Muscle layer of duodenum (tissue), 2 donors: ENCODE measurements around the gene POLA2.
"Not testable (repeated sequence)": the region's sequence is repeated elsewhere in the genome, so short reads cannot be mapped to it uniquely, and the experiment has no call there.

ENCODE experiments used
- H3K27ac ChIP-seq: one replicate; pipeline ENCODE4 v1.7.0; 2013; ENCODE audit warnings: mild to moderate bottlenecking, low read length
- H3K27me3 ChIP-seq: one replicate; pipeline ENCODE4 v1.7.0; 2013; ENCODE audit warnings: low read depth, mild to moderate bottlenecking, control low read depth, low read length
- H3K36me3 ChIP-seq, 2 donors: one replicate each; pipeline ENCODE4 v1.7.0; 2013; ENCODE audit warnings: low read length in 2 of 2, control low read depth in 1 of 2, mild to moderate bottlenecking in 1 of 2; ENCODE audit not compliant: insufficient read depth in 2 of 2, control insufficient read depth in 1 of 2
- H3K4me1 ChIP-seq, 2 donors: one replicate each; pipeline ENCODE4 v1.7.0; 2013; ENCODE audit warnings: low read length in 2 of 2, mild to moderate bottlenecking in 2 of 2, control low read depth in 1 of 2, moderate library complexity in 1 of 2; ENCODE audit not compliant: insufficient read depth in 2 of 2, control insufficient read depth in 1 of 2
- H3K4me3 ChIP-seq, 2 donors: one replicate each; pipeline ENCODE4 v1.7.0; 2013; ENCODE audit warnings: low read length in 2 of 2, low read depth in 1 of 2, mild to moderate bottlenecking in 1 of 2
- H3K9me3 ChIP-seq, 2 donors: one replicate each; pipeline ENCODE4 v1.7.0; 2013; ENCODE audit warnings: low read length in 2 of 2, control low read depth in 1 of 2, mild to moderate bottlenecking in 1 of 2; ENCODE audit not compliant: control insufficient read depth in 1 of 2
- donor health status: healthy.

POLA2 gene

GRCh38 chr11:65325435-65325834 is 63.7 kb downstream of the POLA2 start:
- H3K4me3 ChIP-seq, result no peak overlapping the region

DNA sequence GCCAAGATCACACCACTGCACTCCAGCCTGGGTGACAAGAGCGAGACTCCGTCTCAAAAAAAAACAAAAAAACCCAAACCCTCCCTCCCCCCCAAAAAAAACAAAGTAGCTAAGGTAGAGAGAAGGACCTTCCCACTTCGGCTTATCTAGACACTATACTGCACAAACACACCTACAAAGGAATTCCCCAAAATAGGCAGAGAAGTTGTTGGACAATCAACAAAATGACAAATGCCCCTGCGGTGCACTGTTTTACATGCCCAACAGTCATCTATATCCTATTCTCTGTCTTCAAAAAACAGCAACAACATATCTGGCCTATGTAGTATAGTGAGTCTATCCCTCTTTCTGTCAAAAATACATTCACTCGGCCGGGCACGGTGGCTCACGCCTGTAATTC is 65.3 kb downstream of the POLA2 start:
- Histone ChIP-seq H3K36me3 (peaks cover 3 to 6% of the 10 kb centered on the region in 2 donors), H3K27ac (no peak overlapping the region), H3K27me3 (no peaks in the 10 kb centered on the region), H3K4me1 (peaks cover 4 to 10% of the 10 kb centered on the region in 2 donors), H3K4me3 (no peak overlapping the region), H3K9me3 (no peaks in the 10 kb centered on the region)

More at GRCh38 chr11:65325435-65325834, 63.7 kb downstream of the POLA2 start:
- H3K36me3 ChIP-seq, result peaks cover 16 to 19% of the 10 kb centered on the region in 2 donors
- H3K9me3 ChIP-seq, result no peaks in the 10 kb centered on the region
- H3K4me1 ChIP-seq, result peaks cover 5 to 16% of the 10 kb centered on the region in 2 donors
- H3K27me3 ChIP-seq, result no peaks in the 10 kb centered on the region
- no peak overlapping the region for H3K27ac ChIP-seq

GRCh38 chr11:65329478-65329877 is 67.7 kb downstream of the POLA2 start:
- Histone ChIP-seq H3K4me3 (no peak overlapping the region), H3K27ac (no peak overlapping the region), H3K4me1 (peaks cover 0 to 8% of the 10 kb centered on the region in 2 donors), H3K27me3 (no peaks in the 10 kb centered on the region), H3K9me3 (no peaks in the 10 kb centered on the region), H3K36me3 (no peaks in the 10 kb centered on the region)

GRCh38 chr11:65329944-65330403 is 68.2 kb downstream of the POLA2 start:
- Histone ChIP-seq H3K4me3 (no peak overlapping the region), H3K9me3 (no peaks in the 10 kb centered on the region), H3K27me3 (no peaks in the 10 kb centered on the region), H3K36me3 (no peaks in the 10 kb centered on the region), H3K27ac (no peak overlapping the region), H3K4me1 (peaks cover 2 to 13% of the 10 kb centered on the region in 2 donors)

DNA sequence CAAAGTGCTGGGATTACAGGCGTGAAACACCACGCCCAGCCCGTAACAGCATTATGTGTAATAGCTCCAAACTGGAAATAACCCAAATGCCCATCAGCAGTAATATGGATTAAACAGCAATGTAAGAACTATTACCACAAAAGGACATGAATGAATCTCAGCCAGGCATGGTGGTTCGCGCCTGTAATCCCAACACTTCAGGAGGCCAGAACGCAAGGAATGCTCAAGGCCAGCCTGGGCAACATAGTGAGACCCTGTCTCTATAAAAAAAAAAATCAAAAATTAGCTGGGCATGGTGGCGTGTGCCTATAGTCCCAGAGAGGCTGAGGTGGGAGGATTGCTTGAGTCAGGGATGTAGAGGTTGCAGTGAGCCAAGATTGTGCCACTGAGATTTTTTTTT is 68.8 kb downstream of the POLA2 start:
- no peak overlapping the region for H3K27ac ChIP-seq
- H3K4me1 ChIP-seq, result peaks cover 6 to 19% of the 10 kb centered on the region in 2 donors
- H3K9me3 ChIP-seq, result no peaks in the 10 kb centered on the region
- H3K27me3 ChIP-seq, result no peaks in the 10 kb centered on the region
- no peak overlapping the region for H3K4me3 ChIP-seq
- no peaks in the 10 kb centered on the region for H3K36me3 ChIP-seq

- not testable (repeated sequence) for H3K27me3 ChIP-seq, H3K36me3 ChIP-seq, H3K9me3 ChIP-seq, H3K27ac ChIP-seq, H3K4me3 ChIP-seq
- peaks cover 6 to 21% of the 10 kb centered on the region in 2 donors for H3K4me1 ChIP-seq
These were observed 70.8 kb downstream of the POLA2 start for GRCh38 chr11:65332591-65332990.

DNA sequence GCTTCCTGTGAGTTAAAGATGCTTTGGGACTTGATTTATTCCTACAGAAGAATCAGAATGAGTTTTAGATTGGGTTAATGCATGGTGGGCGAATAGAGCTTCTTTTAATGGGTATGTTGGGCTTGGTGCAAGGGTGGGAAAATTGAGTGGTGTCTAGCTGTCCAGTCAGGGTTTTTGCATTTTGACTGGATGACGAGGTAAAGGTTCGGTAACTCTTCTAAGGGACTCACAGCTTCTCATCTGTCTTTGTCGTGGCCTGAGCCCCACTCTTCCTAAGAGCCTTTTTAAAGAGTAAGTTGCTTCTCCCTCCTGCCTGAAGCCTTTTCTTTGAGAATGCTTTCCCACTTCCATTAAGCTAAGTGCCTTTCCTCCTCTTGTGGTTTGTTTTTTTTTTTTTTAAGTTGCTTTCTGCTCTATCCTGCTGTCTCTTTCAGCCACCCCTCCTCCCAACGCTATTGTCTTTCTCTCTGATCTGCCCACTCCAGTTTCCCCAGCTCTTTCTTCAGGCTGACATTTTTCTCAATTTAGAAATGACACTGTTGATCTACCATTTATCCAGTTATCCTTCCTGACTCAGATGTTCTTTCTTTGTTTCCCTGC is 73.0 kb downstream of the POLA2 start:
- Histone ChIP-seq H3K4me3 (peak overlapping the region; percentile 83 to 85), H3K27me3 (no peaks in the 10 kb centered on the region), H3K27ac (peak overlapping the region; percentile 91), H3K4me1 (peaks cover 6 to 25% of the 10 kb centered on the region in 2 donors), H3K36me3 (peaks cover 0 to 5% of the 10 kb centered on the region in 2 donors), H3K9me3 (no peaks in the 10 kb centered on the region)

GRCh38 chr11:65338676-65339075 is 76.9 kb downstream of the POLA2 start:
- Histone ChIP-seq H3K9me3 (no peaks in the 10 kb centered on the region), H3K36me3 (peaks cover 33 to 36% of the 10 kb centered on the region in 2 donors), H3K4me1 (peaks cover 6 to 21% of the 10 kb centered on the region in 2 donors), H3K27me3 (no peaks in the 10 kb centered on the region), H3K4me3 (no peak overlapping the region), H3K27ac (no peak overlapping the region)

DNA sequence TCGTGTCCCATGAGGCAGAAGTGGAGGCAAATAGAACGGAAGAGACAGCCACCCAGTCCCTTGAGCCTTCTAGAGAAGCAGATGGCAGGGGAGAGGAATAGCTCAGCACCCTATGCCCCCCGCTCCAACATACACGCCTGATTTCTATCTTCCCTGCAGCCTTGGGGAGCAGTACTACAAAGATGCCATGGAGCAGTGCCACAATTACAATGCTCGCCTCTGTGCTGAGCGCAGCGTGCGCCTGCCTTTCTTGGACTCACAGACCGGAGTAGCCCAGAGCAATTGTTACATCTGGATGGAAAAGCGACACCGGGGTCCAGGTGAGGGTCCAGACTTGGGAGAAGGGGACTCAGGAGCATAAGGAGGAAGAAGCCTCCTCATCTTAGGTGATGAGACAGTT is 78.5 kb downstream of the POLA2 start:
- Histone ChIP-seq H3K36me3 (peaks cover 49 to 50% of the 10 kb centered on the region in 2 donors), H3K4me3 (no peak overlapping the region), H3K27me3 (no peaks in the 10 kb centered on the region), H3K9me3 (no peaks in the 10 kb centered on the region), H3K27ac (no peak overlapping the region), H3K4me1 (peaks cover 2 to 11% of the 10 kb centered on the region in 2 donors)

DNA sequence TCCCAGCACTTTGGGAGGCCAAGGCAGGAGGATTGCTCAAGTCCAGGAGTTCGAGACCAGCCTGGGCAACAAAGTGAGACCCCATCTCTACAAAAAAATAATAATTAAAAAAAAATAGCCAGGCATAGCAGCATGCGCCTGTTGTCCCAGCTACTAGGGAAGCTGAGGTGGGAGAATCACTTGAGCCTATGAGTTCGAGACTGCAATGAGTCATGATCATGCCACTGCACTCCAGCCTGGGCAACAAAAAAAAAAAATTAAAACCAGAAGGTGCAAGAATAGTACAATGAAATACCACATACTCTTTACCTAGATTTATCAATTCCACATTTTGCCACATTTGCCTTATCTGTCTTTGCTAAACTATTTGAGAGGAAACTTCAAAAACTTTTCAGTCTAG is 80.1 kb downstream of the POLA2 start:
- H3K4me3 ChIP-seq, result no peak overlapping the region
- H3K4me1 ChIP-seq, result peaks cover 0 to 6% of the 10 kb centered on the region in 2 donors
- H3K27ac ChIP-seq, result no peak overlapping the region
- H3K36me3 ChIP-seq, result peaks cover 65% of the 10 kb centered on the region in 2 donors
- no peaks in the 10 kb centered on the region for H3K27me3 ChIP-seq
- no peaks in the 10 kb centered on the region for H3K9me3 ChIP-seq
